ENCODE measurements around the gene RBM20.
"Not testable (repeated sequence)": the region's sequence is repeated elsewhere in the genome, so short reads cannot be mapped to it uniquely, and the experiment has no call there.

The RBM20 gene

DNA sequence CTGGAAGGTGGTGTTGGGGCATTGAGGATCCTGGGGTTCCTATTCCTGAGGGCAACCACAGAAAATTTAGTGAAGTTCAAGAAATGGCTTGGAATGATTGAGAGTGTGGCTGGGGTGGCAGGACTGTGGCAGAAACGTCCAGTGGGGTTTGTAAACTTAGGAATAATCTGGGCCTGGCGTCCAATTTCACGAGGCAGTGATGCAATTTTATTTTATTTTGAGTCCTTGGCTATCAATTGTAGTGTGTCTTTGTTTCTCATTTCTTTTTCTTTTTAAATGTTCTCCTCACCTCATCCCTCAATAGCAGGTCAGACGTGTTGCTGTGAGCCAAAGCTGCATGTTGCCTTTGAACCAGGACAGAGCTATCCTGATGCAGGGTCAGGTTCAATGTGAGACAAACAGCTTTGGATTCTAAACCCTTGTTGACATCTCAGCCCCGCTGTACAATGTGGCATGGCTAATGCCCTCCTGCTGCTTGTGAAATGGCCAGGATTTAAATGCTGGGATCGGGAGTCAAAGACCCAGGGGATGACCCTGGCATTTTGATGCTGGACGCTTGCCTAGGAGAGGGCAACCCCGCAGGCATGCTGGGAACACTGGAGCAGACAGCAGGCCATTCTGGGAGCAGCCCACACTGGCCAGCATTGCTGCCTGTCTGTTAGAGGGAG is 64.8 kb downstream of the RBM20 start:
- no peak for DNase-seq

DNA sequence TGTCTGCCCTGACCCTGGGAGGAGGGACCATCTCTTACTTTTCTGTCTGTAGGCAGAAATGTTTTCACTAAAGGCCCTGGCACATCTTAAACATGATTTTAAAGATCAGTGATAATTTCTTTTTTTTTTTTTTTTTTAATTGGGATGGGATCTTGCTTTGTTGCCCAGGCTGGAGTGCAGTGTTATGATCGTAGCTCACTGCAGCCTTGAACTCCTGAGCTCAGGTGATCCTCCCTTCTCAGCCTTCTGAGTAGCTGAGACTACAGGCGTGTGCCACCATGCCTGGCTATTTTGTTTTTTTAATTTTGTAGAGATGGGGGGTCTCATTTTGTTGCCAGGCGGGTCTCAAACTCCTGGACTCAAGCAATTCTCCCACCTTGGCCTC is 65.3 kb downstream of the RBM20 start:
- DNase-seq = no peak

DNA sequence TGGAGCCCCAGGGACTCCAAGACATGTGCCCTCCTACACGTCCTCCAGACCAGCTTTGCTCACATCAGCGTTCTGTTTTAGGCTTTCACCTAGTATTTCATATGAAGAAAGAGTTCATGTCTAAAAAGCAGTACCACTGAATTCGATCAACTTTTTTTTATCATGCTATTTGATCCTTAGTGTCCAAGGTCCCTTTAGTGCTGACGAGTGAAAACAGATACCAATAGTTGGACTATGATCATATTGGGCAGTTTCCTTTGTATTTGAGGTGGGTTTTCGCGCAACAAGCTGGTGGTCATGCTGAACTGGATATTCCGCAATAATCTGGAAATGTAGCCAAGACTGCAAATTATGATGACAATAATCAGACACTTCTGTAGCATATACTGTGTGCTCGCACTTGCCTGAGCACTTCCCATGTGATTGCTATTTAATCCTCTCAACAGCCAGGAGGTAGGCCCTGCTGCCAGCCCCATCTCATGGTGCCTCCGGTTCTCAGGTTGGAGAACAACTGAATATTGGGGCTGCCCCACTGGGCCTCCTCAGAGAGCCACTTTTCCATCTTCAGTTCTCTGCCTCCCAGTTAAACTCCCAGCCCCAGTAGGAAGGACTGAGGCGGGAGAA is 65.9 kb downstream of the RBM20 start:
- no peak for DNase-seq

DNA sequence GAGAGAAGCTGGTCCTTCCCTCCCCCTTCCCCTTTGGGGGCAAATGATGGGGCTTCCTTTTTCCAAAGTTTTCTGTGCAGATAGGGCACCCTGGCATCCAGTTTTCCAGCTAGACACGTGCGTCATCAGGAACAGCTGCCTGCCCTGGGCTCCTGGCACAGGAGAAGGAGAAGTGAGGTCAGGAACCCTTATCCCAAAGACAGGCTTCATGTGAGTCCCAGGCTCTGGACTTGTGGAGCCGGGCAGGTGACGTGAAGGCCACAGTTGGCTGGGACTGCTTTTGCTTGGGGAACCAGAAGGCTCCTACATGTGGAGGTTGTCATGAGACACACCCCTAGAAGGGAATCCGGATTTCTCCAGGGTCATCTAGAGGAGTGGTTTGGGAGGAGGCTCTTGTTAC is 66.5 kb downstream of the RBM20 start:
- DNase-seq = no peak

DNA sequence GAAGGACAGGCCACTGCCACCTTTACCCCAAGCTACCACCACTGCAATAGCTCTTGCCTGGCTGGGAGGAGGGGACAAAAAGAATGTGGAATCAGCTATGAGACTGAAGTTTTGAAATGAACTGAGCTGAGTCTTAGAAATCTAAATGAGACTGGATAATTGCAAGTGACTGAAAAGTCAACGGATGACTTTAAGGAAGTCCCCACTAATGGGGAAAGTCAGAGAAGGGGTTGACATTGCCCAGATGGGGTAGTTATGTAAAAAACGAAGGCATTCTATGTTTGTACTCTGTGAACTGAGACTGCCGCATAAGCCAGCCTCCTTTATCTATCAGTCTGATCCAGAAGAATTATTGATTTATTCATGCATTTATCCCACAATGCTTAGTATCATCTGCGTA is 67.2 kb downstream of the RBM20 start:
- no peak for DNase-seq

DNA sequence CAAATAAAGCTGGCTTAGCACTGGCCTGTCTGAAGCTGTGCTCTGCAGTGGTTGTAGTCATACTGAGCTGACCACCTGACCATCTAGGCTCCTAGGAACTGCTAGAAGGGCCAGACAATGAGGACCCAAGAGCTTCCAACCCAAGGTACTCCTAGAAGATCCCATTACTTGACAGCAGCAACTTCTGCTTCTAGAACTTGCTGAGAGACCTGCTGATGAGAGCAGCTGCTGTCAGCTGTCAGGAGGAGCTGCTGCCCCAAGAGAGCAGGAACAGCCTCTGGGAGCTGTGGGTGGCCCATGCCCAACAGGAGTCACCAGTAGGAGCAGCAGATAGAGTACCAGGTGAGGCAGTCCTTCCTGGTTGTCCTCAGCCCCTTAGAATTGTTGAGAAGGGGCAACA is 70.2 kb downstream of the RBM20 start:
- no peak for DNase-seq

DNA sequence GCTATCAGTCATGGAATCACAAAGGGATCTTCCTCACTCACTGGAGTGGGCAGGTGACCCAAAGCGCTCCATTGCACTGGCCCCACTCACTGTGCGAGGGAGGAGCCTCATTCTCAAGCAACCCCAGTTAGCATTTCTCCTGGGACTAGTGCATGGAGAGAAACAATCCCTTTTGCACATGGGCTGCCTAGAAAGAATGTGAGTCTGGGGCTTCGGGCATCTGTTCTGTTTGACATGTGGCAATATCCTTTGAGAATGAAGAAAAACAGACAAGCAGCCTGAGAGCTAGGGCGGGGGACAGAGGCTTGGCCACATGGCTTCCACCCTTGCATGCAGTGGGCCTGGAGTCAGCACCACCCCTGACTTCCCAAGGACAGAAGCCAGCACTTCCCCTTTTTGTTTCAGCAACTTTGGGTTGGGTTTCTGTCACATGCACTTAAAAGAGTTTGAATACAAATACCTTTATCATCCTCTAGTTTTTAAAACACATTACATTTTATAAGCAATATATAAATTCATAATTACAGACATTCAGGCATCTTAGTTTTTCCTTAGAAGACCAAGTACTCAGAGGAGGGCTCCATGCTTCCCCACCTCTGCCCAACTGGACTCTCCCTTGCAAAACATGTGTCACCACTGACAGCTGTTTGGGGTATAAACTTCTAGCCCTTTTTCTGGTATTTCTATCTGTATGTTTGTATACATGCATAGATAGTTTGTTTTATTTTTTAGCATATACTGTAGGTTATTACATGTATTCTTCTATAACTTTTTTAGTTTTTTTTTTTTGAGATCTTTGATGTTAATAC is 73.8 kb downstream of the RBM20 start:
- DNase-seq = no peak

DNA sequence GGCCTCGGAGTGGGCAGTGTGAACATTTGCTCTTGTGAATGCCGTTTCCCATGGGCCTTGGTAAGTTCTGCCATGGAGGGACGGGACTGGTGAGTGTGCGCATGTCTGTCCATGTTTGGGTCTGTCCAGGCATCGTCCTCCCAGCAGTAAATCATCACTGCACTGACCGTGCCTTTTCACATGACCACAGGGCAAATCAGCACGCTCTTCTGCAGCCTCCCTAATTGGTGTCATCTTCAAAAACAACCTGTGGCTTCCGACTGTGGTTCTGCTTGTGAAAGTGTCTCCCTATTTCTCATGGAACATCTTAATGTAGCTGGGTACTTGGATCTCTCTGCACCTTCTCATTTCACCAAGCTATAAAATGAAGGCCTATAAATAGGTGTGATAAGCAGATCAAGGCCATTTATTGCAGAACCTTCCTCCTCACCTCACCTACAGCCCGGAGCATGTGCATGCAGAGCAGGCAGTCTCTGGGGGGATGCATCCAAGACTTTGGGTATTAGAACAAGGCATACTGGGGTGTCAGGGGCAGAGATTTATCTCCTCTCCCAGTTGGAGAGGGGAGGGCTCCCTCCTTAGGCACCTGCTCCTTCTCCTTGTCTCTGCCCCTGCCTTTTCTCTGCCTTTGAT is 77.4 kb downstream of the RBM20 start:
- no peak for DNase-seq

DNA sequence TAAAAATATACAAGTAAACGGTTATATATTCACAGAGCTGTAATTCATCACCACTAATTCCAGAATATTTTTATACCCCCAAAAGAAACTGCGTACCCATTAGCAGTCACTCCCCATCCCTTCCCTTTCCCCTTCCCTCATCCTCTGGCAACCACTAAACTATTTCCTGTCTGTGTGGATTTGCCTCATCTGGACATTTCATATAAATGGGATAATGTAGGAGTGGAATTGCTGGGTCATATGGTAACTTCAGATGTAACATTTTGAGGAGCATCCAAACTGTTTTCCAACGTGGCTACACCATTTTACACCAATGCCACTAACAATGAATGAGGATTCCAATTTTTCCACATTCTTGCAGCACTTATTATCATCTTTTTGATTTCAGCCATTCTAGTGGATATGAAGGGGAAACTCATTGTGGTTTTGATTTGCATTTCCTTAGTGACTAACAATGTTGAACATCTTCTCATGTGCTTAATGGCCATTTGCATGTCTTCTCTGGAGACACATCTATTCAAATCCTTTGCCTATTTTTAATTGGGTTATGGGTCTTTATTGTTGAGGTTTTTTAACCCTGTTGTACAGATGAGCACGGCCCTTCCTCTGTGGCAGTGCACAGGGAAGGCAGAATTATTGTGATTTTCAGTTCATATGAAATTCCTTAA is 79.2 kb downstream of the RBM20 start:
- DNase-seq = no peak

DNA sequence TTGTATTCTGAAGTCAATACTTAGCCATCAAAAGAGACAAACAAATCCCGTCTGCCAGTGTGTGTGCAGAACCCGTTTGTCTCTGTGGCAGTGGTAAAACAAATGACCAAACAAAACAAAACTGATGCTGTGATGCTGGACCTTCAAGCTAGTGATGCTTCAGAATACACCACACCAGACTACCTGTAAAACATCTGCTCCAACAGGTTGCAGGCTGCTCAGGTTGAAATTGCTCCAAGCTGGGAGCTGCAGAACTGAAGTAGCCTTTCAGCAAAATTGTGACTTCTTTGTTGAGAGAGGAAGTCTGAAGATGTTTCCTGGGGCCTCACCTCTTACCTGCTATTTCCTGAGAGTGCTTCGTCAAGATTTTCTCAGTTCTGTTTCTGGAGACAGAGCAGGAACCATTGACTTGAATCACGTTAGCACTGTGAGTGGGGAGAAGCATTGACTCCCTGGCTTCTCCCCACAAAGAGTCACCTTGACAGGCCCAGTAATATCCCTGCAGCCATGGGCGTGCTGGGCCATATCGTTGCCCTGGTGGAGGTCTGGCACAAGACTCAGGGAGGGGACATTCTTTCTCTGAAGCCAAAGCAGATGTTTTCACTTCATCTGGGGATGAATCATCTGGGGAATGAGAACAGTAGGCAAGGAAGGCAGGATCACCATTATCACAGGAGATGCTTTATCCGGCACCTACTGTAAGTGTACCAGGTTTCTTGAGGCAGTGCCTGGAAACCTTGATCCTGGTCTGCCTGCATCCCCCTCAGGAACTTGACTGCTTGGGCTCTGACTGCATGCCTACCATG is 80.2 kb downstream of the RBM20 start:
- no peak for DNase-seq

DNA sequence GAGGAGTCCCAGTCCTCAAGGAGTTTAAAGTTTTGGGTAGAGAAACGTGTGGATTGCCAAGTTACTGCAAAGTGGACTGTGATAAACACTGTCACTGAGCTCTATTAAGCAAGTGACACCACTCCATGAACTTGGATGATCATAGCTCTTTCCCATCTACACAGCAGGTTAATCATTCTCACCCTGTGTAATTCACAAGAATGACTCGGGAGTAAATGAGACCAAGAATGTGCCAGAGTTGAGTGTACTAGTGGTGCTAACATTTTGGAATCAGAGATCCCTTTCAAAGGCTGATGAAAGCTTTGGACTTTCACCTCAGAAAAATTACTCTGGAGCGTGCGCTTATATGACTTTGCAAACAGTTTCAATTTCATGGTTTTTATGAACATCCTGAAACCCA is 80.8 kb downstream of the RBM20 start:
- no peak for DNase-seq

DNA sequence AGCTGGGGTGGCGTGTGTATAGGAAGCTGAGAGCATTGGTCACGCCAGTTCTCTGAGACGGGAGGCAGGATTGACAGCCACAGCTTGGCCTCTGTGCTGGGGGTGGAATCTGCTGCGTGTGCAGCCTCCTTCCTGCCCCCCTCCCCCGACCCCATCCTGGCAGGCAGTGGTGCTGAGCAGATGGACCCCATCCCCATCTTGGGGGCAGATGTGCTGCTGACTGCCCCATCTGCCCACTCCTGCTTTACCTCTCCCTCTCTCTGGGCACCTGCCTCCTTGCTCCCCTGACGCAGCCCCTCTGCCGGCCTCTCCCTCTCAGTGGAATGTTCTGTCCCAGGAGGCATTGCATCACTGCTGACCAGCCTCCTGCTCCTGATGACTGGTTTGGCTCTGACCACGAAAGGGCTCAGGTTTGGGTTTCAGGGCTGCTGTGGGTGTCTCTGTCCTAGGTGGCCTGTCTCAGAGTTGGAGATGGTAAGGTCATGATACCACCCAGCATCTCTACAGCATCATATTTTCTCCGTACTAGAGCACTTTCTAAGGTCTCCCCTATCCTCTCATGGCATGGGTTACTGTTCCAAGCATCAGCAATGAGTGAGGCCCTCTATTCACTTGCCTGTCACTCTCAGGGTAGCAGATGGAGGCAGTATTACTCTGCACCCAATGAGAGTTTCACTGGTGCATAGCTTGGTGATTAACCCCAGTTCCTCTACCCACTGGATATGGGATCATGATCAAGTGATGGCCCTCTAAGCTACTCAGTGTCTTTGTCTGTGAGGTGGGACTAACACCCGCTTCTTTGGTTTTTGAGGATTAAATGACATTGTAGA is 81.9 kb downstream of the RBM20 start:
- DNase-seq = no peak

DNA sequence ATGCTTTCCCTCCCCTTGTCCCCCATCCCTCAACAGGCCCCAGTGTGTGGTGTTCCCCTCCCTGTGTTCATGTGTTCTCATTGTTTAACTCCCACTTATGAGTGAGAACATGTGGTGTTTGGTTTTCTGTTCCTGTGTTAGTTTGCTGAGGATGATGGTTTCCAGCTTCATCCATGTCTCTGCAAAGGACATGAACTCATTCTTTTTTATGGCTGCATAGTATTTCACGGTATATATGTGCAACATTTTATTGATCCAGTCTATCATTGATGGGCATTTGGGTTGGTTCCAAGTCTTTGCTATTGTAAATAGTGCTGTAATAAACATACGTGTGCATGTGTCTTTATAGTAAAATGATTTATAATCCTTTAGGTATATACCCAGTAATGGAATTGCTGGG is 83.6 kb downstream of the RBM20 start:
- not testable (repeated sequence) for DNase-seq

DNA sequence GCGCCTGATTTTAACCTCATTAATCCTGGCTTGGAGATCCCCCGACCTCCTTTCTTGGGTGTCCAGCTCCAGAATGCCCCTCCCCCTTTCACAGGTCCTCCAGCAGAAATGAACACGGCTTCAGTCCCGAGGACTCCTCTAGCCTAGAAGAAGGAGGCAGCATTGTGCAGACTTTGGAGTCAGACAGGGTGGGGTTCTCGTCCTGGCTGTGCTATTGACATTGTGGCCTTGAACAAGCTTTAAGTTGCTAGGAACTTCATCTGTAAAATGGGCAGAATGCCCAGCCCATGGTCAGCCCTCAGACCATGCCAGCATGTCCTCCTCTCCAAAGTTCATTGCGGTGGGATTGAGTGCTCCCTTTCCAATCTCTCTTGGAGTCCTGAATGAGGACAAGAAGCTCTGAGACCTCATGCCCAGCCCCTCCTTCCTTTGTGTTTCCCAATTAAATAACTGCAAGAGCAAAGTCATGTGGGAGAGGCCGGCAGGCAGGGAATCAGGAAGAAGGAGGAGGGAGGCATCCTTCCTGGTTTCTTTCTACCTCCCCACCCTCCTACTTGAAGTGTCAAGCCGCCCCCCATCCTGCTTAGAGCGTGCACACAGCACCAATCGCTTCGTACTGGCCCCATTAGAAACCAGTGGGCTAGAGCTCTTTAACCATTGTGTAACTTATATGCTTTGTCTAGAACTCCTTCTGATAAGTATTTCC is 86.4 kb downstream of the RBM20 start:
- no peak for DNase-seq

DNA sequence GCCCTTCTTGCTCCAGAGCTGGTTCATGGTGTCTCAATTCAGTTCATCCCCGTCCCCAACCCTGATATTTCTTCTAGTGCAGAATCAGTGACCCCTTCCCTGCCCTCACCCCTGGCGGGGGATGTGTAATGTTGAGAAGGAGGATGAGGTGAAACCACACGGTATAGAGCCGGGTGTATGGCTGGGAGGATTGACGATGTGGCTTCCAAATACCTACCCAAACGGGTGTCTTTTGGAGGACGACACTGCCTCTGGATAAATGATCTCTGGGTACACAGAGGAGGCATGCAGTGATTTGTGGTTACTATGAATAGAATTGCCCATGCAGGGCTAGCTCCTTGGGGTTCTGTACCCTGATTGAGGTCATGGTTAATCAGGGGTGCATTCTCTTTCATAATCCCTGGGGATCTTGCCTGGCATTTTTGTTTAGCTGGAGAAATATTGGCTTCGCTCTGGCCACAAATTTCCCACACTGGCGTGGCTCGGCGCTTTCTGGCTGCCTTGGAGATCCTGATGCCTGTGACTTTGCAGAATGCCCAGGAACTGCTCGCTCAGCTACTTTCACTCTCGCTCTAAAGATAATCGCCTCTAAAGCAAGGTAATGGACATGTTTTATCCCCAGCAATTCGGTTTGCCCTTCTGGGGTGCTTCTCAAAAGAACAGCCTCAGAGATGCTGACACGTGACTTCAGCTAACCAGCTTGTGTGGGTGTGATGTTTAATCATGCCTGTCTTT is 89.2 kb downstream of the RBM20 start:
- no peak for DNase-seq

DNA sequence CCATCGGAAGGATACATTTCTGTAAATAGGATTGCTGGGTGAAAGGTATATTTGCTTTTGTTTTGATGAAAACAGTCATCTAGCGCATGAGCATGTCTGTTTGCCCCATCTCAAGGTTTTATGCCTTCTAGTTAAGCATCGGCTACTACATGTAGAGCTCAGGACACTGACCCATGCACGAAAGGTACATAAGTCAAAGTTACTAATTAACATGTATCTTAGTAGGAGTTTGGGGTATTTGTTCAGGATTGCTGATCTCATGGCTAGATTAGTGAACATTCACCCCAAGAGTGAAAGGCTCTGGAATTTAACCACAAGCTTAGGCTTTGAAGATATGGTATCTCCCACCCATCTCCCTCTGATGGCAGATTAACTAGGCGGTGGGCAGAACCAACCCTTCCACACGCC is 91.5 kb downstream of the RBM20 start:
- no peak for DNase-seq

DNA sequence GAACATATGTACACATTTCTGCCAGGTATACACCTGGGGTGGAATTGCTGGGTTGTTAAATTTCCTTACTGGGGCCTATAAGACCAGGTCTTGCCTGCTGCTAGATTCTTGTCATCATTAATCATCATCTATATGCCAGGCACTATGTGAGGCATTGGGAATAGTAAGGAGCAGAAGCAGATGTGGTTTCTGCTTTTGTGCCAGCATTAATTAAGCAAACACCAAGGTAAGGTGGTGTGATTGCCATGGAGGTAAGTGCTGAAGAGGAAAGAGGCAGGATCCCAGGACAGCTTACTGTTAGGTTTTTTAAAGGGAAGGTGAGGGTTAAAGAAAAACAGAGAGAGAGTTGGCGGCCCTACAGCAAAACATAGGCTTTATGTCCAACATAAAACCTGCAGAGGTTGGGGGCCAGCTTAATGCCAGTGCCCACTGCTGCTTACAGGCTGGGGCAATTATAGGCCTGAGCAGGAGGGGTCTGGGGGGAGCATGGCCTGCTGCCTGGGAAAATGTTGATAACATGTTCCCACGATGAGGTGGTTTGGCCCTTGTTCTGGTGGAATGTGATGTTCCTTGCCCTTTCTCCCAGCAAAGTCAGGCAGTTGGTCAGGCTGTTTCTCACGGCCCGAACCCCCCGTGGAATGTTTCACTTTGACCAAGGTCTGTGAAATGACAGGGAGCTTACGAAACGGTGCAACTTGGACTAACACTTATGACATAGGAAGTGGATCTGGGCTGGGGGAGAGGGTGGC is 93.9 kb downstream of the RBM20 start:
- no peak for DNase-seq

DNA sequence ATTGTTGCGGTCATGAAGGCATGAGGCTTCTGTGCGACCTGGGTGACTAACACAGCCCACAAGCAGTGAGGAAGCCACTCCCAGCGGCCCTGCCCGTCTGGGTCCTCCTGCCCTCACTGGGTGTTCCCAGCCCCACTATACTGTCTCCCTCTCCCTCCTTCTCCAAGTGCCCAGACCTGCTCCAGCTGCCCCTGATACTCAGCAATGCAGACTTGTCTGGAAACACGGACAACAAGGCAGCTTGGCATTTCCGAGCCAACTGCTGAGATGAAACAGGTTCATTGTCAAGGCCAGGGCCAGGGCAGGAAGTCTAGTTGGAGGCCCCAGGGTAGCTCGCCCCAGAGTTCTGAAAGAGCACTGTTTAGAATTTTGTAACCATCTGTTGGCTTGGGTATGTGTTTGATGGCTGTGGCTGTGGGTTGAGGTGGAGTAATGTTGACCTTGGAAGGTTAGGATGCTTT is 95.7 kb downstream of the RBM20 start:
- no peak for DNase-seq

DNA sequence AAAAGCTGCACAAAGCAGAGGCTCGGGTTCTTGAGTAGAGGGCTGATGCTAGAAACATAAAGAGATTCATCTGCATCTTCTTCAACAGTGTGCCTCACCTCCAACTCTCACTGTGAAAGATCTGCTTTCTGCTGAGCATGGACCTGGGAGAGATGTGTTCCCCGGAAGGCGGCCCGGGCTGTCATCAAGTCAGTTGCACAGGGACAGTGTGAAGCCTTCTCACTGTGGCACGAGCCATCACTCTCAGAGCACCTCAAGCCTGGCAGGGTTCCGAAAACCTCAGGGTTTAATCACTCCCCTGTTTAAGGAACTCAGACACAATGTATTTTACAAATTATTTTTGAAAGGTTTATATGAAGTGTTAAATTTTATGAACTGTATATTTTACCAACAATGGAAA is 98.7 kb downstream of the RBM20 start:
- DNase-seq = no peak
